Natural killer cell (primary cell): ENCODE data around the gene UBXN11. TPM values are rescaled to one million over a fixed set of nuclear protein-coding genes. Genes with fewer than 3 reads are reported as not detected.

ENCODE experiments used
- ATAC-seq, 3 donors: fragments of 150-1000 bp in 2 of 3; fragments of 200-7000 bp in 1 of 3; cut with Tn5 transposase; 1 replicate in 1 of 3; 2 replicates in 2 of 3; pipeline ENCODE4 v1.10.0; 2021; ENCODE audit warnings: mild to moderate bottlenecking in 2 of 3, moderate library complexity in 2 of 3
- DNase-seq, 2 donors: peaks; one replicate each; pipeline versions ENCODE4 v3.0.0 to v3.0.0-alpha.2; 2013 to 2021; ENCODE audit warnings: mixed read lengths in 1 of 2
- H3K27ac ChIP-seq: one replicate; pipeline ENCODE4 v1.5.1; 2013; ENCODE audit warnings: mild to moderate bottlenecking, low read length
- H3K27me3 ChIP-seq: one replicate; pipeline ENCODE4 v1.6.1; 2013; ENCODE audit warnings: low read length; ENCODE audit not compliant: control insufficient read depth, insufficient read depth
- H3K36me3 ChIP-seq: one replicate; pipeline ENCODE4 v1.6.1; 2013; ENCODE audit warnings: low read length; ENCODE audit not compliant: control insufficient read depth, insufficient read depth
- H3K4me1 ChIP-seq: one replicate; pipeline ENCODE4 v1.6.1; 2013; ENCODE audit warnings: low read length; ENCODE audit not compliant: control insufficient read depth, insufficient read depth
- H3K4me3 ChIP-seq: one replicate; pipeline ENCODE4 v1.5.1; 2013; ENCODE audit warnings: low read length
- H3K9me3 ChIP-seq: one replicate; pipeline ENCODE4 v1.6.1; 2013; ENCODE audit warnings: low read length; ENCODE audit not compliant: control insufficient read depth, insufficient read depth
- H3K27ac Mint-ChIP-seq, 2 donors: one replicate each; pipeline ENCODE4 v1.8.0; 2022; ENCODE audit warnings: mild to moderate bottlenecking in 2 of 2, mixed read lengths in 2 of 2, moderate library complexity in 1 of 2
- H3K27me3 Mint-ChIP-seq, 2 donors: one replicate each; pipeline ENCODE4 v1.8.0; 2022; ENCODE audit warnings: low read depth in 2 of 2, mixed read lengths in 2 of 2
- H3K36me3 Mint-ChIP-seq: one replicate; pipeline ENCODE4 v1.8.0; 2022; ENCODE audit warnings: mixed read lengths
- H3K4me1 Mint-ChIP-seq, 2 donors: one replicate each; pipeline ENCODE4 v1.8.0; 2022; ENCODE audit warnings: mixed read lengths in 2 of 2
- H3K4me3 Mint-ChIP-seq: one replicate; pipeline ENCODE4 v1.8.0; 2022; ENCODE audit warnings: mild to moderate bottlenecking, moderate library complexity, mixed read lengths
- H3K9me3 Mint-ChIP-seq, 2 donors: one replicate each; pipeline ENCODE4 v1.8.0; 2022; ENCODE audit warnings: mixed read lengths in 2 of 2
- CTCF ChIP-seq: fragments of 200-600 bp; IDR thresholded peaks from one replicate; pipeline ENCODE4 v1.8.0; 2022; ENCODE audit warnings: antibody characterized with exemption
- WGBS: methylation state at CpG from one replicate; pipeline ENCODE4 v1.1.7; 2013; ENCODE audit warnings: missing lambda C conversion rate; ENCODE audit not compliant: insufficient coverage; 5-methylcytosine and 5-hydroxymethylcytosine counted together
- intact Hi-C: fragments of 100-400 bp; cut with micrococcal nuclease; formaldehyde crosslinking; loops from one replicate; pipeline ENCODE4 v1.14.2; 2022
- total RNA-seq, 4 donors: library from RNA; stranded (reverse); fragments of 120-200 nt in 1 of 4; gene quantifications; one replicate each; pipeline versions ENCODE4 v1.2.3 to v1.2.4, GENCODE V29; 2013 to 2022

The UBXN11 gene
- total RNA-seq, 3 donors from 2014 or later (not counting 1 experiment from before 2014, with no cell fraction given) = 22.7 to 32.0 (median 31.7) TPM

DNA sequence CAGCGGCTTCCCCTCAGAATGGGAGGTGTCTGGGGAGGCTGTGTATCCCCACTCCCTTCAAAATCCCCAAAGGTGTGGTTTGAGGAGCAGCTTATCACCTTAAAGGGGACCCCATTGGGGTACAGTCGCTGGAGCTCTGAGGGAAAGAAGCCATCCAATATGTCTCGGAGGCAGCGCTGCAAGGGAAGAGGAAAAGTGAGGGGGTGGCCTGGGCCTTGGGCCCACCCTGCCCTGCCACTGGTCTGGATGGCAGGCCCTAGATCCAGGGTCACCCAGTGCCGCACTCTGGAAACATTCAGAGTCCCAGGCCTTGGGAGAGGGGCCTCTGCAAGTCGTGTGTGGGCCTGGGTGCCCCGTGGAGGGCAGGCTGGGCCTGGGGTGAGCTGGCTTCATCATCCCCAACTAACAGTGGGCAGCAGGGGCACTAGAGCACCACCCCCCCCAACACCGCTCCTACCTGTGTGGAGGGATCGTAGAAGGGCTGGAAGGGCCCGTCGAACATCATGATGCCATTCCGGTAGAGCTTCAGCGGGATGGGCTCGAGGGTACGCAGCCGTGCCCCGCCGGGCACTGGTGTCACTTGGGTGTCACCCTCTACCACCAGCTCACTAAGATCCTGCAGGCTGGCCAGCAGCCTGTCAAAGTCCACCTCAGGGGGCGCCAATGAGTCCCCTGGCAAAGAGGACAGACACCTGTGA, 20.9 kb downstream of the UBXN11 start:
- H3K27ac ChIP-seq = peak overlapping the region; percentile 92
- no peaks in the 10 kb centered on the region for H3K27me3 ChIP-seq
- Mint-ChIP-seq H3K27ac (peak overlapping the region; percentile 86 to 96), H3K27me3 (no peaks in the 10 kb centered on the region), H3K9me3 (no peaks in the 10 kb centered on the region), H3K36me3 (no peaks in the 10 kb centered on the region), H3K4me3 (peak overlapping the region; percentile 81), H3K4me1 (peaks cover 78 to 93% of the 10 kb centered on the region in 2 donors)
- intact Hi-C loops = loop anchor here (2.0 kb wide), 2 partner anchors 35 to 105 kb away; no protein-coding TSS in a partner anchor
- WGBS = 89% methylated on average over 19 of the region's 19 CpGs
- no peaks in the 10 kb centered on the region for H3K9me3 ChIP-seq
- peak in 1 of 2 donors; percentile 63 for DNase-seq
- H3K4me3 ChIP-seq = no peak overlapping the region
- peaks cover 26% of the 10 kb centered on the region for H3K36me3 ChIP-seq
- H3K4me1 ChIP-seq = peaks cover 100% of the 10 kb centered on the region
- ATAC-seq = no peak
- peak; percentile 12 for TF ChIP-seq CTCF

DNA sequence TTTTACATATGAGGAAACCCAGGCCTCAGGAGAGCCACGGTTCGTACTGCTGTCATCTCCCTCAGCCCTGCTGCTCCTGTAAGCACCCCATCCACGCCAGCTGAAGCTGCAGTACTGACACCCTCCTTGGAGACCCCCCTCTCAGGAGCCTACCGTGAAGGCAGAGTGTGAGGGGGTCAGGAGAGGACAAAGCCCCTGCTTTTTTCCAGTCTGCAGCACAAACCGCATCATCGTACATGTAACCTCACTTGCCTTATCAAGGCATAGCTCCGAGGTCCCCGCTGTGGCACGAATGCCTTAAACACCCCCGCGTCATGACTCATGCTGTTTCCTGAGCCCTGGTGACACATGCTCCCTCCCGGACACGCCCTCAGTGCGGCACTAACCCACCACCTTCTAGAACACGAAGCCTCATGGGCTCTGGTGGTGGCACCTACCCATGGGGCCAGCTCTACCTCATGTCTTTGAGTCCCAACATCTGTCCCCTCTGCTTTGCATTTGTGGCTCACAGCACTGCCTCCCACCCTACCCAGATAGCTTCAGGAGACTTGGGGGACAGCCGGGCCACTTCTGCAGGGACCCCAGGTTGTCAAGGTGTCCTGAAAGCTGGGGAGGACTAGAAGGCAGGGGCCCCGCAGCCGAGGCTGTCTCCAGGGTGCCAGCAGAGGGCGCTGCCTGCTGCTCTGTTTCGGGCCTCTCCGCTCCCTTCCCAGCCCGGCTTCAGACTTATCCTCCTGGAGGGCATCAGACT, 21.7 kb downstream of the UBXN11 start:
- H3K4me1 Mint-ChIP-seq = peaks cover 72 to 90% of the 10 kb centered on the region in 2 donors
- H3K27me3 Mint-ChIP-seq = no peaks in the 10 kb centered on the region
- no peaks in the 10 kb centered on the region for H3K36me3 Mint-ChIP-seq
- intact Hi-C loops = loop anchor here (2.0 kb wide), 2 partner anchors 36 to 106 kb away; no protein-coding TSS in a partner anchor
- Histone ChIP-seq H3K27me3 (no peaks in the 10 kb centered on the region), H3K36me3 (peaks cover 26% of the 10 kb centered on the region), H3K4me1 (peaks cover 97% of the 10 kb centered on the region), H3K27ac (peak overlapping the region; percentile 92), H3K4me3 (no peak overlapping the region), H3K9me3 (no peaks in the 10 kb centered on the region)
- 18% methylated on average over 22 of the region's 22 CpGs for WGBS
- peak; percentile 61 for TF ChIP-seq CTCF
- H3K27ac Mint-ChIP-seq = peak overlapping the region; percentile 86 to 96
- DNase-seq (peak; percentile 80 to 97), ATAC-seq (peak; percentile 74 to 87 (median 79))
- peak overlapping the region; percentile 81 for H3K4me3 Mint-ChIP-seq
- H3K9me3 Mint-ChIP-seq = no peaks in the 10 kb centered on the region

DNA sequence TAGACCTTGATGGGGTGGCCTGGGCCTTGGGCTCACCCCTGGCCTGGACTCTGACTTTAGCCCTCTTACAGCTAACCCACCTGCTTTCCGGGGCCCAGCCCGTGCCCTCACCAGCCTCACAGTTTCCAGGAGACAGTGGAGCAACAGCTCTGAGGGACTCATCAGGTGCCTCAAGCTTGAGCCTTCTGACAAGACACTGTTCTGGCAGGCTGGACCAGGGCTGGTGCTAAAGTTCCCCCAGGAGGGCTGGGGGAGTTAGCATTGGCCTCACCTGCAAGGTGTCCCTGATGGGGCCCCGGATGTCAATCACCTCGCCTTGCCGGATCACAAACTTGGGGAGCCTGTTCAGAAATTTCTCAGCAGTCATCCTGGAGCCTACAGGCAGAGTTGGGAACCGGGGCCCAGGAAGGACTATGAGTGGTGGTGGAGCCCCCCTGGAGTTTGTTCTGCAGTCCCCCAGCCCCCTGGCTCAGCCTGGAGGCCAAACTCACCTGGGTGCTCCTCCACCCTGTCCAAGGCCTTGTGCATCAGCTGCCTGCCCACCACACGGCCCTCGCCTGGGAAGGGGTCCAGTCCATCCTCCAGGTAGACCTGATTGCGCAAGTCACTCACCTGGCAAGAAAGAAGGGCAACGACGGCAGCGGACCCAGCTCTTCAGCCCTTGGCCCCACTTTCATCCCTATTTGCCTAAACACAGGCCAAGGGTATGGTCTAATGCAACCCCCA, 22.4 kb downstream of the UBXN11 start:
- Mint-ChIP-seq H3K4me3 (peak overlapping the region; percentile 81), H3K27me3 (no peaks in the 10 kb centered on the region), H3K36me3 (no peaks in the 10 kb centered on the region), H3K4me1 (peaks cover 72 to 90% of the 10 kb centered on the region in 2 donors), H3K9me3 (no peaks in the 10 kb centered on the region), H3K27ac (peak overlapping the region; percentile 86 to 96)
- DNase-seq = no peak
- no peaks in the 10 kb centered on the region for H3K27me3 ChIP-seq
- H3K9me3 ChIP-seq = no peaks in the 10 kb centered on the region
- peaks cover 97% of the 10 kb centered on the region for H3K4me1 ChIP-seq
- no peak for TF ChIP-seq CTCF
- peak overlapping the region; percentile 92 for H3K27ac ChIP-seq
- 80% methylated on average over 12 of the region's 12 CpGs for WGBS
- H3K4me3 ChIP-seq = no peak overlapping the region
- no peak for ATAC-seq
- intact Hi-C loops = loop anchor here (2.0 kb wide), 2 partner anchors 37 to 107 kb away; no protein-coding TSS in a partner anchor
- peaks cover 26% of the 10 kb centered on the region for H3K36me3 ChIP-seq
